RWPE1 (cell line): Measurements from ENCODE around the gene ABCC4.
"Not testable (repeated sequence)": the region's sequence is repeated elsewhere in the genome, so short reads cannot be mapped to it uniquely, and the experiment has no call there.

Experiments
- CTCF ChIA-PET: fragments of 350-600 bp; sonication (Branson Sonifier 250); formaldehyde crosslinking; extraction: SDS; loops from one replicate; lab custom pipeline; 2021; lab: Yijun Ruan, JAX
- POLR2A ChIA-PET: fragments of 400-600 bp; formaldehyde crosslinking; extraction: SDS; loops from one replicate; lab custom pipeline; 2020; ENCODE audit warnings: antibody characterized with exemption; ENCODE audit not compliant: low non-redundant PET; lab: Yijun Ruan, JAX
- DNase-seq: peaks from one replicate; pipeline ENCODE4 v3.0.0; 2012; ENCODE audit warnings: low spot score
- H3K27ac ChIP-seq: fragments of 450-650 bp; 2 replicates; pipeline ENCODE4 v1.5.1; 2017
- CTCF ChIP-seq: fragments of 450-650 bp; conservative IDR thresholded peaks from 2 replicates; pipeline ENCODE4 v1.5.1; 2017; ENCODE audit warnings: low read depth, mild to moderate bottlenecking

Gene ABCC4

GRCh38 chr13:95269756-95270155 lies 31.5 kb downstream of the ABCC4 start:
- TF ChIP-seq CTCF: no peak
- H3K27ac ChIP-seq: no peak overlapping the region
- DNase-seq: no peak
- CTCF ChIA-PET: no interaction called here
- POLR2A ChIA-PET: no interaction called here

GRCh38 chr13:95268343-95269065 lies 32.7 kb downstream of the ABCC4 start:
- POLR2A ChIA-PET, CTCF ChIA-PET, DNase-seq: not testable (repeated sequence)
- H3K27ac ChIP-seq: peak overlapping the region; percentile 79

GRCh38 chr13:95267662-95268342 lies 33.4 kb downstream of the ABCC4 start:
- ChIA-PET CTCF (no interaction called here), POLR2A (no interaction called here)
- H3K27ac ChIP-seq: peak overlapping the region; percentile 79
- TF ChIP-seq CTCF: no peak
- peak; percentile 44 for DNase-seq

- CTCF ChIA-PET: interaction anchor here (0.7 kb wide), 2 partner anchors 292 to 1824 kb away, joined by 3 read pairs; no protein-coding TSS in a partner anchor
- TF ChIP-seq CTCF: no peak
- H3K27ac ChIP-seq: no peak overlapping the region
- POLR2A ChIA-PET: no interaction called here
- no peak for DNase-seq
Observed at GRCh38 chr13:95264225-95264624, 37.0 kb downstream of the ABCC4 start.

GRCh38 chr13:95262837-95263384 lies 38.3 kb downstream of the ABCC4 start:
- no peak for DNase-seq
- TF ChIP-seq CTCF: no peak
- ChIA-PET POLR2A (no interaction called here), CTCF (interaction anchor here (0.5 kb wide), 1 partner anchor 1962 kb away, joined by 3 read pairs; no protein-coding TSS in a partner anchor)
- no peak overlapping the region for H3K27ac ChIP-seq

- no peak for DNase-seq
- H3K27ac ChIP-seq: no peak overlapping the region
- ChIA-PET CTCF (no interaction called here), POLR2A (no interaction called here)
- no peak for TF ChIP-seq CTCF
Observed at GRCh38 chr13:95261956-95262355, 39.3 kb downstream of the ABCC4 start.
